Osteoblast (primary cell): ENCODE measurements around the gene CITED4. TPM values are rescaled to one million over a fixed set of nuclear protein-coding genes. Genes with fewer than 3 reads are reported as not detected.

Source experiments
- DNase-seq: peaks from one replicate; pipeline ENCODE4 v3.0.0; 2011; ENCODE audit warnings: low spot score, mixed read lengths; ENCODE audit not compliant: insufficient read length; ENCODE audit errors: missing footprints
- H2AFZ ChIP-seq: 2 replicates; pipeline ENCODE4 v1.6.0; 2011; ENCODE audit warnings: mild to moderate bottlenecking, low read length
- H3K27ac ChIP-seq: 2 replicates; pipeline ENCODE4 v1.5.1; 2011; ENCODE audit warnings: mild to moderate bottlenecking, low read depth, low read length, moderate library complexity
- H3K27me3 ChIP-seq: 2 replicates; pipeline ENCODE4 v1.6.0; 2012; ENCODE audit warnings: mild to moderate bottlenecking, control low read depth, inconsistent platforms, low read length, moderate library complexity; ENCODE audit not compliant: insufficient read depth
- H3K36me3 ChIP-seq: 2 replicates; pipeline ENCODE4 v1.5.1; 2011; ENCODE audit warnings: mild to moderate bottlenecking, low read length, control low read depth, moderate library complexity; ENCODE audit not compliant: insufficient read depth
- H3K4me1 ChIP-seq: 2 replicates; pipeline ENCODE4 v1.5.1; 2011; ENCODE audit warnings: mild to moderate bottlenecking, low read length, control low read depth, moderate library complexity; ENCODE audit not compliant: insufficient read depth
- H3K4me2 ChIP-seq: 2 replicates; pipeline ENCODE4 v1.6.0; 2011; ENCODE audit warnings: mild to moderate bottlenecking, low read length; ENCODE audit not compliant: insufficient read depth
- H3K4me3 ChIP-seq: fragments of 200-600 bp; sonication (generic); 3 replicates; pipeline ENCODE4 v1.5.1; 2012; ENCODE audit warnings: mild to moderate bottlenecking, low read length, inconsistent platforms; ENCODE audit not compliant: insufficient read depth
- H3K79me2 ChIP-seq: 2 replicates; pipeline ENCODE4 v1.6.0; 2012; ENCODE audit warnings: mild to moderate bottlenecking, low read length, control low read depth, inconsistent platforms; ENCODE audit not compliant: insufficient read depth
- H3K9me3 ChIP-seq: 2 replicates; pipeline ENCODE4 v1.5.1; 2011; ENCODE audit warnings: low read depth, low read length, control low read depth
- H4K20me1 ChIP-seq: 2 replicates; pipeline ENCODE4 v1.6.0; 2012; ENCODE audit warnings: mild to moderate bottlenecking, low read length, control low read depth; ENCODE audit not compliant: insufficient read depth
- total RNA-seq: library from RNA; depleted of rRNA; stranded (reverse); fragments of >200 nt; gene quantifications from 2 replicates; pipeline ENCODE4 v1.2.3, GENCODE V29; 2012
- TF ChIP-seq, protein P1 (sequence below): IDR thresholded peaks from 2 replicates; pipeline ENCODE4 v1.5.1; 2011; ENCODE audit warnings: mild to moderate bottlenecking, low read depth, low read length, moderate library complexity; ENCODE audit errors: extremely low read depth

The CITED4 gene
- total RNA-seq, 1 donor: 3.3 TPM

DNA sequence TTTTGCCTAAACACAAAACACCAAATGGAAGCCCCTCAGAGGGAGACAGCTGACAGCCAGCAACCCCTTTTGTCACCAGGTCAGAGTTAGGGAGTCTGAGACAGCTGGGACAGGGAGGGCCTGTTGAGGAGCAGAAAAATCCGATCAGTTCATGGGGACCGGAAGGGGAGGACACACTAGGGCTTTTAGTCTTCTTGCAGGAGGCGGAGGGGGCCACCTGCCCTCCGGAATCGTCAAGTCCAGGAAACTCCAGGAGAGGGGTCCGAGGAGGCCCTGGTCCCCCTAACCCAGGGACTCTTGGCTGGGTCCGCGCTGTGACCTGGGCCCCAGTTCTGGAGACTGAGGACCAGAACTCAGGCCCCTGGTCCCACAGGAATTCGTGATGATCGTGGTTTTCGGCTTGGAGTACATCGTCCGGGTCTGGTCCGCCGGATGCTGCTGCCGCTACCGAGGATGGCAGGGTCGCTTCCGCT lies 44.3 kb downstream of the CITED4 start:
- H4K20me1 ChIP-seq: no peaks in the 10 kb centered on the region
- no peak overlapping the region for H3K27ac ChIP-seq
- peak overlapping the region; percentile 65 for H3K4me2 ChIP-seq
- H2AFZ ChIP-seq: no peak overlapping the region
- peaks cover 16% of the 10 kb centered on the region for H3K27me3 ChIP-seq
- H3K79me2 ChIP-seq: no peaks in the 10 kb centered on the region
- no peaks in the 10 kb centered on the region for H3K4me1 ChIP-seq
- H3K4me3 ChIP-seq: peak overlapping the region; percentile 65
- no peak for DNase-seq
- H3K9me3 ChIP-seq: no peaks in the 10 kb centered on the region
- H3K36me3 ChIP-seq: no peaks in the 10 kb centered on the region
- TF ChIP-seq, protein P1, sequence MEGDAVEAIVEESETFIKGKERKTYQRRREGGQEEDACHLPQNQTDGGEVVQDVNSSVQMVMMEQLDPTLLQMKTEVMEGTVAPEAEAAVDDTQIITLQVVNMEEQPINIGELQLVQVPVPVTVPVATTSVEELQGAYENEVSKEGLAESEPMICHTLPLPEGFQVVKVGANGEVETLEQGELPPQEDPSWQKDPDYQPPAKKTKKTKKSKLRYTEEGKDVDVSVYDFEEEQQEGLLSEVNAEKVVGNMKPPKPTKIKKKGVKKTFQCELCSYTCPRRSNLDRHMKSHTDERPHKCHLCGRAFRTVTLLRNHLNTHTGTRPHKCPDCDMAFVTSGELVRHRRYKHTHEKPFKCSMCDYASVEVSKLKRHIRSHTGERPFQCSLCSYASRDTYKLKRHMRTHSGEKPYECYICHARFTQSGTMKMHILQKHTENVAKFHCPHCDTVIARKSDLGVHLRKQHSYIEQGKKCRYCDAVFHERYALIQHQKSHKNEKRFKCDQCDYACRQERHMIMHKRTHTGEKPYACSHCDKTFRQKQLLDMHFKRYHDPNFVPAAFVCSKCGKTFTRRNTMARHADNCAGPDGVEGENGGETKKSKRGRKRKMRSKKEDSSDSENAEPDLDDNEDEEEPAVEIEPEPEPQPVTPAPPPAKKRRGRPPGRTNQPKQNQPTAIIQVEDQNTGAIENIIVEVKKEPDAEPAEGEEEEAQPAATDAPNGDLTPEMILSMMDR: no peak

DNA sequence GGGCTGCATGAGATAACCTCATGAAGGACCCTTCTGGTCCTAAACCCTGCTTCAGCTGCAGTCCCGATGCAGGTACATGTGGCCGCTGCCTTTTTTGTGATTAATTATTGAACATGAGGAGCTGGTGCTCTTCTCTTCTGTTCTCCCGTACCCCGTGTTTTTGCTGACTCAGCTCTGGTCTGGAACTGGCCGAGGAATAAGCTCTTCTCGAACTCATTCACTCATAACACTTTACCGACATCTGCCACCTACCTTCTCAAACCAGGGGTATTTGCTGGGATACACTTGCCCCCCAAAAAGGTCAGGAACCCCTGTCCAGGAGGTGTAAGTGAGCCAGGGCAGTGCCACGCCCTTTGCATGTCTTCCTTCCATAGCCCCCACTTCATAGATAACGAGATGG lies 46.7 kb downstream of the CITED4 start:
- Histone ChIP-seq H3K36me3 (no peaks in the 10 kb centered on the region), H3K4me1 (no peaks in the 10 kb centered on the region), H3K27me3 (peaks cover 16% of the 10 kb centered on the region), H3K4me3 (no peak overlapping the region), H4K20me1 (no peaks in the 10 kb centered on the region), H2AFZ (no peak overlapping the region), H3K9me3 (no peaks in the 10 kb centered on the region), H3K79me2 (no peaks in the 10 kb centered on the region), H3K27ac (no peak overlapping the region), H3K4me2 (no peak overlapping the region)
- TF ChIP-seq, protein P1: no peak
- DNase-seq: no peak

Other genes with a start within 250 kb of the CITED4 start
- 3.5 and 6.2 TPM in 2 replicates for gene RIMS3, start 196.7 kb downstream of the CITED4 start, total RNA-seq
- 24.2 TPM in 2 replicates for gene NFYC, start 170.7 kb downstream of the CITED4 start, total RNA-seq
- gene KCNQ4, start 78.6 kb downstream of the CITED4 start, total RNA-seq: not detected in 2 replicates
- 16.5 and 19.2 TPM in 2 replicates for gene CTPS1, start 117.3 kb upstream of the CITED4 start, total RNA-seq
- gene SLFNL1, start 159.4 kb upstream of the CITED4 start, total RNA-seq: 0.59 and 0.72 TPM in 2 replicates